HFFc6 (cell line): ENCODE measurements around the gene RBMXL2. TPM values are rescaled to one million over a fixed set of nuclear protein-coding genes. Genes with fewer than 3 reads are reported as not detected.

Experiments used
- DNase-seq: peaks from one replicate; pipeline ENCODE4 v3.0.0-alpha.2; 2018
- H3K27ac Mint-ChIP-seq: 2 replicates; pipeline ENCODE4 v1.8.0; 2020; ENCODE audit warnings: mild to moderate bottlenecking, mixed read lengths
- H3K27me3 Mint-ChIP-seq: 2 replicates; pipeline ENCODE4 v1.8.0; 2021; ENCODE audit warnings: mild to moderate bottlenecking, moderate library complexity, mixed read lengths; ENCODE audit not compliant: insufficient read depth
- H3K36me3 Mint-ChIP-seq: 2 replicates; pipeline ENCODE4 v1.8.0; 2021; ENCODE audit warnings: low read depth, mixed read lengths
- H3K4me1 Mint-ChIP-seq: 2 replicates; pipeline ENCODE4 v1.8.0; 2020; ENCODE audit warnings: low read depth, mixed read lengths
- H3K4me3 Mint-ChIP-seq: 2 replicates; pipeline ENCODE4 v1.8.0; 2020; ENCODE audit warnings: mild to moderate bottlenecking, moderate library complexity, mixed read lengths
- H3K9me3 Mint-ChIP-seq: 2 replicates; pipeline ENCODE4 v1.8.0; 2020; ENCODE audit warnings: mild to moderate bottlenecking, mixed read lengths
- CTCF ChIP-seq: fragments of 200-600 bp; sonication (generic); IDR thresholded peaks from 2 replicates; pipeline ENCODE4 v1.5.0; 2021; ENCODE audit warnings: antibody characterized with exemption, mild to moderate bottlenecking
- total RNA-seq, 6 experiments: library from RNA; stranded (reverse); fragmentation: NEBNext Ultra II Directional; extraction: Animal tissue kit (Norgen Biotek cat#: 25700); gene quantifications; 2 replicates in 1 of 6; 3 replicates in 5 of 6; pipeline ENCODE4 v1.2.3, GENCODE V29; 2021

The RBMXL2 gene
- total RNA-seq, 6 experiments from 2014 or later, result not detected

- no peak for DNase-seq
- no peak for TF ChIP-seq CTCF
- H3K4me1 Mint-ChIP-seq, result no peaks in the 10 kb centered on the region
- H3K36me3 Mint-ChIP-seq, result no peaks in the 10 kb centered on the region
- H3K27ac Mint-ChIP-seq, result no peak overlapping the region
- no peaks in the 10 kb centered on the region; the same call in 1 of the 2 replicates for H3K9me3 Mint-ChIP-seq
- H3K4me3 Mint-ChIP-seq, result no peak overlapping the region
- peaks cover 2% of the 10 kb centered on the region; the same call in 1 of the 2 replicates for H3K27me3 Mint-ChIP-seq
These were observed 27.6 kb downstream of the RBMXL2 start for GRCh38 chr11:7116370-7116769.

- H3K4me3 Mint-ChIP-seq, result no peak overlapping the region
- no peak overlapping the region for H3K27ac Mint-ChIP-seq
- no peaks in the 10 kb centered on the region for H3K27me3 Mint-ChIP-seq
- H3K36me3 Mint-ChIP-seq, result no peaks in the 10 kb centered on the region; the same call in 1 of the 2 replicates
- peaks cover 22% of the 10 kb centered on the region for H3K9me3 Mint-ChIP-seq
- no peaks in the 10 kb centered on the region for H3K4me1 Mint-ChIP-seq
- TF ChIP-seq CTCF, result no peak
- no peak for DNase-seq
These were observed 49.3 kb downstream of the RBMXL2 start for GRCh38 chr11:7138051-7138450.

Other genes starting within 250 kb of the RBMXL2 start
- gene OR10A5, start 243.3 kb upstream of the RBMXL2 start, total RNA-seq, result not detected
- not detected for gene OR10A2, start 225.9 kb upstream of the RBMXL2 start, total RNA-seq
- gene OR10A4, start 212.4 kb upstream of the RBMXL2 start, total RNA-seq, result not detected
- not detected for gene OR2D2, start 196.5 kb upstream of the RBMXL2 start, total RNA-seq
- gene OR2D3, start 168.0 kb upstream of the RBMXL2 start, total RNA-seq, result not detected
- gene ZNF215, start 162.6 kb upstream of the RBMXL2 start, total RNA-seq, result 1 to 10 TPM; 4.7 to 6.5 (median 5.6) TPM
- gene ZNF214, start 68.7 kb upstream of the RBMXL2 start, total RNA-seq, result 1 to 10 TPM in 5 of 6 experiments, under 1 TPM in 1; 0.85 to 2.0 (median 1.7) TPM
- under 1 TPM in 1 of 6 experiments, not detected in 5; 0.06 TPM for gene NLRP14, start 68.5 kb upstream of the RBMXL2 start, total RNA-seq
- not detected for gene SYT9, start 162.9 kb downstream of the RBMXL2 start, total RNA-seq